ENCODE data around the gene NKG7.

The NKG7 gene

GRCh38 chr19:51352783-51353360 is 19.6 kb downstream of the NKG7 start:
- H2AFZ ChIP-seq (ENCODE audit: low read depth, low read length, severe bottlenecking) = no peak overlapping the region
- no peak for TF ChIP-seq CTCF (IDR thresholded peaks at IDR 0.05; ENCODE audit: insufficient read depth, low read length, poor library complexity, severe bottlenecking)
- no peak for TF ChIP-seq EZH2phosphoT487 (conservative IDR thresholded peaks at IDR 0.05; ENCODE audit: low read length)
- no peaks in the 10 kb centered on the region; the same call in 1 of the 2 replicates for H3K36me3 ChIP-seq (ENCODE audit: low read length)
- H4K20me1 ChIP-seq (ENCODE audit: low read depth, low read length) = no peaks in the 10 kb centered on the region
- H3K27ac ChIP-seq (ENCODE audit: low read depth, low read length) = no peak overlapping the region
- no peak overlapping the region for H3K4me3 ChIP-seq (ENCODE audit: insufficient read depth, low read length, poor library complexity, severe bottlenecking)
- no peaks in the 10 kb centered on the region for H3K9me2 ChIP-seq (replicated peaks; ENCODE audit: insufficient read depth, low read length)
- no peaks in the 10 kb centered on the region for H3K79me2 ChIP-seq (ENCODE audit: insufficient read depth, low read length)
- no peaks in the 10 kb centered on the region for H3K9me3 ChIP-seq (ENCODE audit: insufficient read depth, low read length)
- H3K9ac ChIP-seq (ENCODE audit: low read length) = no peak overlapping the region
- H3K27me3 ChIP-seq (ENCODE audit: low read length) = no peaks in the 10 kb centered on the region
- no peaks in the 10 kb centered on the region for H3F3A ChIP-seq (ENCODE audit: insufficient read depth)
- no peak overlapping the region for H3K4me2 ChIP-seq (ENCODE audit: low read depth, low read length, poor library complexity, severe bottlenecking)

DNA sequence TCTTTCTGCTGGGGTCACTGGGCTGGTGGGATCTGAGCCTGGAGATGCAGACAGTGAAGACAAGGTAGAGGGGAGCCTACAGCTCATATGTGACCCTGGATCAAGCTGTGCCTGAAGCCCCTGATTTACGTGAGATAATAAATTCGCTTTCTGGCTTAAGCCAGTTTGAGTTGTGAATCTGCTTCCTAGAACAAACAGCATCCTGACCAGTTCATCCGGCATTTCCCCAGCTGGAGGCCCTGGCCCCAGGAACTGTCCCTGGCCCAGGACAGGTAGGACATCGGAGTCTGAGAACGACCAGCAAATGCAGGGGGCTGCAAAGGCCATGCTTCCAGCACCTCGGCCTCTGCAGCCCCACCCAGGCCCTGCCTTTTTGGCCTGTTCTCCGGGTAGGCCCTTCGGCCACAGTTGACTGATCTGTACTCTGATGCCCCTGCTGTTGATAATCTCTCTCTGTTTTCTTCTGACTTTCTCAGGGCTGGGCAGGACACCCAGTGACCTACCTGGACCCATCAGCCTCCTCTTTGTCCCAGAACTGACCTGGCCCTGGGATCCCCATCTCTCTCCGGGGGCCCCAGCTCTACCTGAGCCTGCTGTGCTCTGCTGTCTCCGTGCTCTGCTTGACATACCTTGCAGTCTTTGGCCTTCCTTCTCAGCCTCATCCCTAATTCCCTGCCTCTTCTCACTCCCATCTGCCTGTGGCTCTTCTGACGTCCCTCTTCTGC is 21.0 kb downstream of the NKG7 start:
- Histone ChIP-seq H3K4me3 (ENCODE audit: insufficient read depth, low read length, poor library complexity, severe bottlenecking) (no peak overlapping the region), H4K20me1 (ENCODE audit: low read depth, low read length) (no peaks in the 10 kb centered on the region), H2AFZ (ENCODE audit: low read depth, low read length, severe bottlenecking) (no peak overlapping the region), H3F3A (ENCODE audit: insufficient read depth) (no peaks in the 10 kb centered on the region), H3K9me2 (replicated peaks; ENCODE audit: insufficient read depth, low read length) (no peaks in the 10 kb centered on the region), H3K9ac (ENCODE audit: low read length) (no peak overlapping the region), H3K9me3 (ENCODE audit: insufficient read depth, low read length) (no peaks in the 10 kb centered on the region), H3K27ac (ENCODE audit: low read depth, low read length) (no peak overlapping the region), H3K27me3 (ENCODE audit: low read length) (no peaks in the 10 kb centered on the region), H3K4me2 (ENCODE audit: low read depth, low read length, poor library complexity, severe bottlenecking) (no peak overlapping the region), H3K79me2 (ENCODE audit: insufficient read depth, low read length) (no peaks in the 10 kb centered on the region), H3K36me3 (ENCODE audit: low read length) (no peaks in the 10 kb centered on the region; the same call in 1 of the 2 replicates)
- TF ChIP-seq EZH2phosphoT487 (conservative IDR thresholded peaks at IDR 0.05; ENCODE audit: low read length) = no peak
- TF ChIP-seq CTCF (IDR thresholded peaks at IDR 0.05; ENCODE audit: insufficient read depth, low read length, poor library complexity, severe bottlenecking) = no peak

DNA sequence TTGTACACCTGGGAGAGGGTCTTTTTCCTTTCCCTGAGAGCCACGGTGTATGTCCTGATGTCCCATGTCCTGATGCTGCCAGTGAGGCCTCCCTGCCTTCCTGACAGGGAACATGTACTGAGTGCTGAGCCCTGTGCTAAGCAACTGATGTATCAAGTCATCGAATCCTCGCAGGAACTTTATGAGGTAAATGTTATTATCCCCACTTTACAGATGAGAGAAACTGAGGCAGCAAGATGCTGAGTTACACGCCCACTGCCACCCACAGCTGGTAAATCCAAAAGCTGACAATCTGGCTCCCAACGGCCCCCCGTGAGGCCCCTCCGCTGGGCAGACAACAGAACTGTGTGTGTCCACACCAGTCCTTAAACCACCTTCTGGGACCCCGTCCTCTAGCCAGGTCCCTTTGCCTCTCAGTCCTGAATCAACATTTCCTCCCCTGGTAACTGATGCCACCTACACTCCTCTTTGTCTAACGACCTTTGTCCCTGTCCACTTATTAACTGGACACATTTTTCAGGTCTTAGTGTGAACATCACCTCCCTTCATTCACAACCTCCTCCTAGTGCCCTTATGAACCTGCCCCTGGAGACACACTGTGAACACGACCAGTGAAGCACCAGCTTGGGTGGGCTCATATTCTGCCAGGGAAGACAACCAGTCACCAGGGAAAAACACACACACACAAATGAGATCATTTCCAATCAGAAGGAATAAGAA is 25.1 kb downstream of the NKG7 start:
- Histone ChIP-seq H3K27ac (ENCODE audit: low read depth, low read length) (no peak overlapping the region), H3K4me3 (ENCODE audit: insufficient read depth, low read length, poor library complexity, severe bottlenecking) (no peak overlapping the region), H3K27me3 (ENCODE audit: low read length) (no peaks in the 10 kb centered on the region), H3K9ac (ENCODE audit: low read length) (no peak overlapping the region), H3K36me3 (ENCODE audit: low read length) (no peaks in the 10 kb centered on the region; the same call in 1 of the 2 replicates), H3K4me2 (ENCODE audit: low read depth, low read length, poor library complexity, severe bottlenecking) (no peak overlapping the region), H3K79me2 (ENCODE audit: insufficient read depth, low read length) (no peaks in the 10 kb centered on the region), H2AFZ (ENCODE audit: low read depth, low read length, severe bottlenecking) (no peak overlapping the region), H3F3A (ENCODE audit: insufficient read depth) (no peaks in the 10 kb centered on the region), H4K20me1 (ENCODE audit: low read depth, low read length) (no peaks in the 10 kb centered on the region), H3K9me3 (ENCODE audit: insufficient read depth, low read length) (no peaks in the 10 kb centered on the region), H3K9me2 (replicated peaks; ENCODE audit: insufficient read depth, low read length) (no peaks in the 10 kb centered on the region)
- TF ChIP-seq CTCF (IDR thresholded peaks at IDR 0.05; ENCODE audit: insufficient read depth, low read length, poor library complexity, severe bottlenecking) = no peak
- TF ChIP-seq EZH2phosphoT487 (conservative IDR thresholded peaks at IDR 0.05; ENCODE audit: low read length) = no peak

All from SU-DHL-6 (cell line).